IMR-90 (cell line): Measurements from ENCODE around the gene NCAPG2. TPM values are rescaled to one million over a fixed set of nuclear protein-coding genes. Genes with fewer than 3 reads are reported as not detected.

Source experiments
- ATAC-seq: fragments of 200-7000 bp; cut with Tn5 transposase; 2 replicates; pipeline ENCODE4 v1.9.1; 2020; ENCODE audit warnings: low read depth, mild to moderate bottlenecking, moderate library complexity
- BruUV-seq: library from RNA; stranded (reverse); fragments of 400-500 nt; replicated peaks from 2 replicates; lab custom pipeline; 2021; lab: Mats Ljungman, UMichigan
- CTCF ChIA-PET: fragments of 300-600 bp; formaldehyde crosslinking; extraction: SDS; loops from one replicate; lab custom pipeline; 2021; ENCODE audit warnings: antibody characterized with exemption; lab: Yijun Ruan, JAX
- POLR2A ChIA-PET: fragments of 300-600 bp; sonication (Branson Sonifier 250); formaldehyde crosslinking; loops from one replicate; lab custom pipeline; 2022; ENCODE audit warnings: antibody characterized with exemption; ENCODE audit not compliant: unreplicated experiment; lab: Charles Lee
- DNase-seq: peaks from one replicate; pipeline ENCODE4 v3.0.0; 2013
- H2AFZ ChIP-seq: replicated peaks from 2 replicates; pipeline ENCODE3; 2013; ENCODE audit warnings: low read length, mild to moderate bottlenecking; ENCODE audit not compliant: poor library complexity
- H2AK5ac ChIP-seq: 2 replicates; pipeline ENCODE4 v1.6.1; 2013; ENCODE audit warnings: low read depth, low read length, inconsistent platforms
- H2AK9ac ChIP-seq: replicated peaks from 2 replicates; pipeline ENCODE3; 2013; ENCODE audit warnings: mild to moderate bottlenecking, low read depth, low read length, moderate library complexity; ENCODE audit not compliant: poor library complexity
- H2BK120ac ChIP-seq: 2 replicates; pipeline ENCODE4 v1.6.1; 2013; ENCODE audit warnings: low read depth, low read length, inconsistent platforms
- H2BK15ac ChIP-seq: 3 replicates; pipeline ENCODE4 v1.6.1; 2013; ENCODE audit warnings: low read depth, low read length, inconsistent platforms
- H2BK20ac ChIP-seq: 2 replicates; pipeline ENCODE4 v1.6.1; 2013; ENCODE audit warnings: low read depth, mild to moderate bottlenecking, inconsistent platforms, low read length, moderate library complexity
- H2BK5ac ChIP-seq: 2 replicates; pipeline ENCODE4 v1.6.1; 2013; ENCODE audit warnings: mild to moderate bottlenecking, low read depth, low read length, inconsistent platforms; ENCODE audit not compliant: poor library complexity, severe bottlenecking
- H3K14ac ChIP-seq: replicated peaks from 2 replicates; pipeline ENCODE4 v1.6.1; 2013; ENCODE audit warnings: low read depth, low read length, inconsistent platforms
- H3K18ac ChIP-seq: 2 replicates; pipeline ENCODE4 v1.6.1; 2013; ENCODE audit warnings: low read depth, low read length, control low read depth
- H3K23ac ChIP-seq: 2 replicates; pipeline ENCODE4 v1.6.1; 2013; ENCODE audit warnings: low read depth, low read length, inconsistent platforms
- H3K27ac ChIP-seq: 2 replicates; pipeline ENCODE4 v1.5.1; 2013; ENCODE audit warnings: mild to moderate bottlenecking, control low read depth, low read length; ENCODE audit not compliant: insufficient read depth
- H3K27me3 ChIP-seq: 2 replicates; pipeline ENCODE4 v1.6.1; 2013; ENCODE audit warnings: low read length; ENCODE audit not compliant: control insufficient read depth, insufficient read depth
- H3K36me3 ChIP-seq: 2 replicates; pipeline ENCODE4 v1.6.1; 2013; ENCODE audit warnings: low read length, mixed read lengths; ENCODE audit not compliant: control insufficient read depth, insufficient read depth
- H3K4ac ChIP-seq: 2 replicates; pipeline ENCODE4 v1.6.1; 2013; ENCODE audit warnings: low read depth, low read length, inconsistent platforms
- H3K4me1 ChIP-seq: 2 replicates; pipeline ENCODE4 v1.6.1; 2013; ENCODE audit warnings: low read length, mixed read lengths; ENCODE audit not compliant: control insufficient read depth, insufficient read depth
- H3K4me2 ChIP-seq: 2 replicates; pipeline ENCODE4 v1.6.1; 2013; ENCODE audit warnings: low read depth, mild to moderate bottlenecking, control low read depth, low read length, moderate library complexity
- H3K4me3 ChIP-seq: 2 replicates; pipeline ENCODE4 v1.5.1; 2013; ENCODE audit warnings: low read depth, mild to moderate bottlenecking, control low read depth, low read length, moderate library complexity; ENCODE audit not compliant: insufficient read depth
- H3K56ac ChIP-seq: 2 replicates; pipeline ENCODE4 v1.6.1; 2013; ENCODE audit warnings: low read length, inconsistent platforms; ENCODE audit not compliant: insufficient read depth; ENCODE audit errors: extremely low read depth
- H3K79me1 ChIP-seq, 2 experiments: 2 replicates each; pipeline ENCODE4 v1.6.1; 2013; ENCODE audit warnings: low read length in 2 of 2, inconsistent platforms in 1 of 2, low read depth in 1 of 2
- H3K9ac ChIP-seq: 2 replicates; pipeline ENCODE4 v1.6.1; 2013; ENCODE audit warnings: low read depth, low read length, control low read depth
- H3K9me1 ChIP-seq: 2 replicates; pipeline ENCODE4 v1.6.1; 2013; ENCODE audit warnings: low read length, inconsistent platforms; ENCODE audit not compliant: insufficient read depth
- H3K9me3 ChIP-seq: 2 replicates; pipeline ENCODE4 v1.6.1; 2013; ENCODE audit warnings: low read length; ENCODE audit not compliant: control insufficient read depth, insufficient read depth
- H4K20me1 ChIP-seq: 2 replicates; pipeline ENCODE4 v1.6.1; 2013; ENCODE audit warnings: low read length, inconsistent platforms; ENCODE audit not compliant: insufficient read depth
- H4K5ac ChIP-seq: 2 replicates; pipeline ENCODE4 v1.6.1; 2013; ENCODE audit warnings: mild to moderate bottlenecking, low read depth, low read length, control low read depth
- H4K8ac ChIP-seq, 2 experiments: 2 replicates each; pipeline ENCODE4 v1.6.1; 2013; ENCODE audit warnings: low read depth in 2 of 2, low read length in 2 of 2, control low read depth in 1 of 2, inconsistent platforms in 1 of 2
- H4K91ac ChIP-seq: 2 replicates; pipeline ENCODE4 v1.6.1; 2013; ENCODE audit warnings: low read depth, low read length, inconsistent platforms; ENCODE audit not compliant: insufficient read depth
- BHLHE40 ChIP-seq: fragments of 150-350 bp; IDR thresholded peaks from 2 replicates; pipeline ENCODE4 v1.6.1; 2016; ENCODE audit warnings: mild to moderate bottlenecking, low read depth, low read length
- CEBPB ChIP-seq: IDR thresholded peaks from 2 replicates; pipeline ENCODE4 v1.6.1; 2012; ENCODE audit warnings: low read depth, low read length, improper control_type of control experiment
- CHD1 ChIP-seq: IDR thresholded peaks from 2 replicates; pipeline ENCODE4 v1.6.1; 2012; ENCODE audit warnings: low read depth, low read length, improper control_type of control experiment
- CTCF ChIP-seq: conservative IDR thresholded peaks from 2 replicates; pipeline ENCODE4 v1.5.1; 2012; ENCODE audit warnings: mild to moderate bottlenecking, low read depth, low read length, improper control_type of control experiment
- ELK1 ChIP-seq: fragments of 150-350 bp; IDR thresholded peaks from 2 replicates; pipeline ENCODE4 v1.6.1; 2016; ENCODE audit warnings: low read depth, mild to moderate bottlenecking, low read length, moderate library complexity, borderline replicate concordance
- FOS ChIP-seq: fragments of 150-350 bp; IDR thresholded peaks from 2 replicates; pipeline ENCODE4 v1.6.1; 2016; ENCODE audit warnings: low read depth, low read length
- MAFK ChIP-seq: IDR thresholded peaks from 2 replicates; pipeline ENCODE4 v1.6.1; 2012; ENCODE audit warnings: low read depth, low read length, improper control_type of control experiment
- MAZ ChIP-seq: IDR thresholded peaks from 2 replicates; pipeline ENCODE4 v1.6.1; 2012; ENCODE audit warnings: low read depth, mild to moderate bottlenecking, low read length, improper control_type of control experiment, moderate library complexity, borderline replicate concordance
- MXI1 ChIP-seq: IDR thresholded peaks from 2 replicates; pipeline ENCODE4 v1.6.1; 2012; ENCODE audit warnings: low read depth, mild to moderate bottlenecking, low read length, moderate library complexity, borderline replicate concordance
- NFE2L2 ChIP-seq: fragments of 150-350 bp; IDR thresholded peaks from 2 replicates; pipeline ENCODE4 v1.6.1; 2016; ENCODE audit warnings: low read depth, mild to moderate bottlenecking, low read length
- POLR2A ChIP-seq: IDR thresholded peaks from 2 replicates; pipeline ENCODE4 v1.6.1; 2012; ENCODE audit warnings: mild to moderate bottlenecking, low read depth, low read length
- RAD21 ChIP-seq: IDR thresholded peaks from 2 replicates; pipeline ENCODE4 v1.6.1; 2012; ENCODE audit warnings: low read length, improper control_type of control experiment
- RCOR1 ChIP-seq: IDR thresholded peaks from 2 replicates; pipeline ENCODE4 v1.6.1; 2012; ENCODE audit warnings: mild to moderate bottlenecking, low read length, improper control_type of control experiment; ENCODE audit not compliant: insufficient replicate concordance
- RFX5 ChIP-seq: IDR thresholded peaks from 2 replicates; pipeline ENCODE4 v1.8.0; 2012; ENCODE audit warnings: low read depth, mild to moderate bottlenecking, low read length, moderate library complexity
- SMC3 ChIP-seq: fragments of 150-350 bp; IDR thresholded peaks from 2 replicates; pipeline ENCODE4 v1.6.1; 2016; ENCODE audit warnings: low read depth, mild to moderate bottlenecking, antibody characterized with exemption, low read length, moderate library complexity
- WGBS, 2 experiments: methylation state at CpG; one replicate each; pipeline versions ENCODE4 v1.1.5 to v1.1.7; 2013; ENCODE audit warnings: missing lambda C conversion rate in 2 of 2; ENCODE audit not compliant: insufficient read length in 1 of 2; ENCODE audit errors: extremely low coverage in 2 of 2; 5-methylcytosine and 5-hydroxymethylcytosine counted together
- dilution Hi-C: fragments of 300-500 bp; cut with HindIII; formaldehyde crosslinking; loops from one replicate; pipeline ENCODE4 v1.14.3; 2018; ENCODE audit warnings: low sequenced_read_pairs; ENCODE audit not compliant: unreplicated experiment
- in situ Hi-C: fragments of 300-500 bp; cut with MboI; formaldehyde crosslinking; loops from 3 replicates; pipeline ENCODE4 v1.14.3; 2019; ENCODE audit warnings: low sequenced_read_pairs, inconsistent platforms, mixed read lengths
- intact Hi-C: fragments of 100-400 bp; cut with micrococcal nuclease; formaldehyde crosslinking; loops from 2 replicates; pipeline ENCODE4 v1.10.0; 2022
- polyA plus RNA-seq, 3 experiments: library from polyadenylated mRNA; depleted of rRNA; stranded (reverse); fragments of >200 nt; gene quantifications; 2 replicates each; pipeline ENCODE4 v1.2.3, GENCODE V29; 2012; ENCODE audit warnings: low replicate concordance in 1 of 3
- total RNA-seq: library from RNA; depleted of rRNA; stranded (reverse); fragments of >200 nt; gene quantifications from 2 replicates; pipeline ENCODE4 v1.2.3, GENCODE V29; 2012
- TF ChIP-seq, protein P1 (sequence below): fragments of 150-350 bp; IDR thresholded peaks from 2 replicates; pipeline ENCODE4 v1.6.1; 2017; ENCODE audit warnings: mild to moderate bottlenecking, antibody characterized with exemption, low read length, low read depth

The NCAPG2 gene
- total and polyA plus RNA-seq, 2 of the 4 experiments (the other 2 are of a cell fraction), result 25.6 to 25.8 TPM

GRCh38 chr7:158647475-158647792, 57.2 kb downstream of the NCAPG2 start:
- TF ChIP-seq RAD21 (no peak), FOS (no peak), POLR2A (no peak), MXI1 (no peak), SMC3 (no peak), MAFK (no peak), CTCF (no peak), CHD1 (no peak), ELK1 (no peak), BHLHE40 (no peak), NFE2L2 (no peak), MAZ (no peak), RCOR1 (no peak), RFX5 (no peak), CEBPB (no peak)
- TF ChIP-seq, protein P1, sequence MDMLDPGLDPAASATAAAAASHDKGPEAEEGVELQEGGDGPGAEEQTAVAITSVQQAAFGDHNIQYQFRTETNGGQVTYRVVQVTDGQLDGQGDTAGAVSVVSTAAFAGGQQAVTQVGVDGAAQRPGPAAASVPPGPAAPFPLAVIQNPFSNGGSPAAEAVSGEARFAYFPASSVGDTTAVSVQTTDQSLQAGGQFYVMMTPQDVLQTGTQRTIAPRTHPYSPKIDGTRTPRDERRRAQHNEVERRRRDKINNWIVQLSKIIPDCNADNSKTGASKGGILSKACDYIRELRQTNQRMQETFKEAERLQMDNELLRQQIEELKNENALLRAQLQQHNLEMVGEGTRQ, result no peak
- Histone ChIP-seq H3K4me3 (no peak overlapping the region), H3K56ac (no peak overlapping the region), H3K4me2 (no peak overlapping the region), H2BK15ac (0 out of 3 replicates have a peak overlapping the region, but pooled peaks have one; percentile 11), H3K14ac (no peak overlapping the region), H3K27ac (peak overlapping the region; percentile 29; the same call in 1 of the 2 replicates), H3K4ac (peak overlapping the region; percentile 60; the same call in 1 of the 2 replicates), H2AFZ (no peak overlapping the region), H2AK5ac (no peak overlapping the region), H4K20me1 (no peaks in the 10 kb centered on the region), H3K9me1 (peaks cover 17% of the 10 kb centered on the region), H3K79me1 (peaks cover 22 to 43% of the 10 kb centered on the region in 2 experiments), H3K36me3 (peaks cover 11% of the 10 kb centered on the region), H3K9me3 (no peaks in the 10 kb centered on the region), H4K5ac (no peak overlapping the region), H3K18ac (no peak overlapping the region), H3K27me3 (no peaks in the 10 kb centered on the region), H2BK5ac (peak overlapping the region; percentile 14), H3K23ac (no peak overlapping the region), H4K91ac (0 out of 2 replicates have a peak overlapping the region, but pooled peaks have one; percentile 51), H4K8ac (no peak overlapping the region; a peak in 1 of 4 replicates), H3K9ac (no peak overlapping the region), H2AK9ac (no peak overlapping the region), H3K4me1 (peaks cover 18% of the 10 kb centered on the region), H2BK20ac (no peak overlapping the region), H2BK120ac (peak overlapping the region; percentile 47)
- BruUV-seq, result no TSS peak
- no peak for DNase-seq
- ChIA-PET POLR2A (no interaction called here), CTCF (interaction anchor here (0.7 to 1.6 kb wide), 3 partner anchors 21 to 59 kb away, joined by 3 to 6 read pairs (median 3); no protein-coding TSS in a partner anchor)
- dilution Hi-C loops (no loop called here), in situ Hi-C loops (no loop called here), intact Hi-C loops (no loop called here)
- ATAC-seq, result no peak
- 100% methylated on average over 2 of the region's 2 CpGs; no CpG with 5 or more reads in 1 of the 2 experiments for WGBS, 2 experiments
